ENCODE results near the gene PTPRD.

The PTPRD gene

DNA sequence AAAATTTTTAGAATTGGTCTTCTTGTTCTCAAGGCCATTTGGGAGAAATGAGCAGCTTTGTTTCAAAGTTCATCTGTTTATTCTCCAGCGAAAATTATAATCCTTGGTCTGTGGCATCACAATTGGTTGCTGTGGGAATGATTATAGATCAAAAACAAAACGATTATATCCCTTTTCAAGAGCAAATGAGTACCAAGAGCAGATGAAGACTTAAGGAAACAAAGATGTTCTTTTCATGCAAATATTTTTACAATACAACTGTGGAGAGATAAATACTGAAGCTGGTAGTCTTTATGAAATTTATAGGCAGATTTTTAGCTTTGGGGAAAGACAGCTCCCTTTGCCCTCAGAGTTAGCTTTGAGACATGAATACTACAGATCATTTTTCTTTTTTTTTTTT, 2192.4 kb downstream of the PTPRD start:
- no peak for ATAC-seq
- Mint-ChIP-seq H3K36me3 (no peaks in the 10 kb centered on the region), H3K27me3 (no peaks in the 10 kb centered on the region), H3K27ac (no peak overlapping the region), H3K9me3 (no peaks in the 10 kb centered on the region), H3K4me1 (no peaks in the 10 kb centered on the region), H3K4me3 (no peak overlapping the region)

DNA sequence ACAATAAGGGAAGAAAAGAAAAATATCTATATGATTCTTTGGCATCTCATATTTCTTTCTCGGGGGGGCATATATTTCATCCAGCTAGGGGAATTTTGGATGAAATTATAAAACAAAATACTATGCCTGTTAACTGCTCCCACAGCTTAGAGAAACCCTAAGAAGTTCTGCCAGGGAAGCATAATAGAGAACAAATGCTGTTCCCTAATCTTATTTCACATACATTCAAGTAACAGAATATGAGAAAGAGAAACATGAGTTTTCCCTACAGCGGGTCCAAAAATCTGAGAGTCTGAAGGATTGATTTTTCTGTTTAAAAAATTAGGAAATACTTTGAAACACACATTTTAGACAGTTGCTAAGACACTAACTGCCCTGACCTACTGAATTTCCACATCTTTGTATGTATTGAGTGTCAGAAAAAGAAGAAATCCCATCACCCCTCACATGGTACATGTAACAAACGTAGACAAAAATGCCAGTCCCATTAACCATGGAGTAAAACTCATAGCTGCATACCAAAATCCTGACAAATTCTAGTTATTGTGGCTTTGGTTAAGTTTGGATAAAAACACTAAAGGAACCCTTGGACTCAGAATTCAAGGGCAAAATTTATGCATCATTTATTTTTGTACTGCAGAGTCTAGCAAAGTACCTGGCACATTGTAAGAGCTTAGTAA, 2193.1 kb downstream of the PTPRD start:
- Mint-ChIP-seq H3K36me3 (no peaks in the 10 kb centered on the region), H3K9me3 (no peaks in the 10 kb centered on the region), H3K27me3 (no peaks in the 10 kb centered on the region), H3K27ac (no peak overlapping the region), H3K4me1 (no peaks in the 10 kb centered on the region), H3K4me3 (no peak overlapping the region)
- ATAC-seq, result no peak

DNA sequence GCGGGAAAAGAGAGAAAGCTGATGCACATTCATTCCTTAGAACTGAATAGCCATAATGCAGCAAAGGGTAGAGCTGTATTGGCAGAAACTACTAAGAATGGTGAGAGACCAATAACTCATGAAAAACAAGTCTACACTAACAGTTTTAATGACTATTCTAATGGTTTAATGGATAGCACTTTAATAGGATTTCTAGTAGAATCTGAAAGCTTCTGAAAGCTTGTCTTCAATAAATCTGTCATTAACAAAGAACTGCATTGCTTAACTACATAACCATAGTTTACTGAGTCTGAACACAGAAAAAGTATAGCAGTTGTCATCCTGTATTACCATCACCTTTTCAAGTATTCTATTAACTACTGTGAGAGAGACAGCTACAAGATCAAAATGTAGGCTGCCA, 2195.5 kb downstream of the PTPRD start:
- Mint-ChIP-seq H3K27ac (no peak overlapping the region), H3K27me3 (no peaks in the 10 kb centered on the region), H3K4me1 (no peaks in the 10 kb centered on the region), H3K36me3 (no peaks in the 10 kb centered on the region), H3K9me3 (no peaks in the 10 kb centered on the region), H3K4me3 (no peak overlapping the region)
- ATAC-seq, result no peak

DNA sequence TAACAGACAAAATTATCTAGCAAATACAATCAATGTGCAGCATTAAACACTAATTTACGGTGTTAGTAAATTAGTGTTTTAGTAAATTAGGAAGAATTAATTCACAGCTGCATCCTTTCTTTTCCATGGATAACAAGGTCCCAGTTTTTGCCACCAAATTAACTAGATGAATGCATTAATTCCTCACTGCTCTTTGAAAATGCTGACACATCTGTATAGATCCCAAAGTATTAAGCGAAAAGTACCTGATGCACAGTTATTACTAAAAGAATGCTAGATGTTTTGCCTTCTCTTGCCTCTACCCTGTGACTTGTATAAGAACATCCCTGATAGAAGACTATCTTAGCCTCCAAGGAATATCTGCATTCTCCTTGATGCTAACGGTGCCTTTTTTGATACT, 2200.5 kb downstream of the PTPRD start:
- Mint-ChIP-seq H3K27ac (no peak overlapping the region), H3K4me1 (no peaks in the 10 kb centered on the region), H3K36me3 (no peaks in the 10 kb centered on the region), H3K4me3 (no peak overlapping the region), H3K27me3 (no peaks in the 10 kb centered on the region), H3K9me3 (no peaks in the 10 kb centered on the region)
- ATAC-seq, result no peak

DNA sequence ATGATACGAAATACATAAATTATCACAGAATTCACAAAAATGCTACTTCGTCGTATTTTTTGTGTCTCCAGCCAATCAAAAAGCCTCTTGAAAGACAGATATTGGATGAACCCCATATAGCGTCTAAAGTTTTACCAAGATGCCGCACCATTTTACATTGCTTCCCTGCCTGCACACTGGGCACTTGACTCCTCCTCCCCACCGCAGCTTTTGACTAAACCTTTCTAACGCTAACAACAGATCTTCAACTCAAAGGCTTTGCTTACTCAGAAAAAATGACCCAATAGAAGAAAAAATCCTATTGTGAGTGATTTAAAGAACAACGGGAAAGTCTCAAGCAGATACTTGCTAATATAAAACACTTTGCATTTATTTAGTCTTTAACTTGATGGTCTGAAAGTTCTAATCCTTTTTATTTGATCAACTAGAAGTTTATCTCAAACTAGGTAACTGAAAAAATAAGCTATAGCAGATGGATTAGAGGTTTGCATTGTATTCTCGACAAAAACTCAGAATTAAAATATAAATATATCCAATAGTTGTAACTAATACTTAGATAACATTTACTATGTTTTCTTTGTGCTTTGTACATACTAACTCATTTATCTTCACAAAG, 2204.1 kb downstream of the PTPRD start:
- no peak for ATAC-seq
- no peak overlapping the region for H3K27ac Mint-ChIP-seq
- no peak overlapping the region for H3K4me3 Mint-ChIP-seq
- no peaks in the 10 kb centered on the region for H3K36me3 Mint-ChIP-seq
- H3K4me1 Mint-ChIP-seq, result no peaks in the 10 kb centered on the region
- no peaks in the 10 kb centered on the region for H3K9me3 Mint-ChIP-seq
- H3K27me3 Mint-ChIP-seq, result no peaks in the 10 kb centered on the region

DNA sequence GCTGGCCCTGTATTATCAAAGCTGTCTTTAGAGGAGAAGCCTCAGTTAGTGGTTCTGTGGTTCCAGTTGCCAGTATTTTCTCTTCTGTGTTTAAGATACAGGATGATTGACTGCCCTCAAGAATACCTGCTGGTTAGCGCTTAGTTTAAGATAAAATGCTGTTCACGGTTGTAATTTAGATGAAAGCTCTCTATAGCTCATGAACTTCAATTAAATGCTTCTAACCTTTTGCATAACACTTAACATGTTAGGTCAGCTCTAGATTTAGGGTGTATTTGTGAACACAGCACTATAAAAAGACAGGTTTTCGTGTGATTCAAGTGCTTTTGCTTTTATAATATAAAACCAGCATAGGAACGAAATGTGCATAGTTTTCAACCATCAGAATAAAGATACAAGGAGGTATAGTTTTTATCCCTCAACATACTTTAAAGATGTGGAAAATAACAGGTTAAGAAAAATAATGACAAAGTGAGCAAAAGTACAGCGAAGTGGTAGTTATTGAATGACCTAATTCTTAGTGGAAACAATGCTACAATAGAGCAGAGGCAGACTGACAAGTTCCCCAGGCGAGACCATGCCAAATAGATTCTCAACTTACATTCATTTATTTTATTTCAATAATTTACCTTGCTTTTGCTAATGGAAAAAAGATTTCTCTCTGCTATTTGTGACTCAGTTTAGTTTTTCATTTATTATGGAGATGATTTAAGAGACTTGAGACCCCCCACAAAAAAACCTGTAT, 2210.7 kb downstream of the PTPRD start:
- Mint-ChIP-seq H3K4me1 (no peaks in the 10 kb centered on the region), H3K27me3 (no peaks in the 10 kb centered on the region), H3K36me3 (no peaks in the 10 kb centered on the region), H3K9me3 (no peaks in the 10 kb centered on the region), H3K27ac (no peak overlapping the region), H3K4me3 (no peak overlapping the region)
- ATAC-seq, result no peak

DNA sequence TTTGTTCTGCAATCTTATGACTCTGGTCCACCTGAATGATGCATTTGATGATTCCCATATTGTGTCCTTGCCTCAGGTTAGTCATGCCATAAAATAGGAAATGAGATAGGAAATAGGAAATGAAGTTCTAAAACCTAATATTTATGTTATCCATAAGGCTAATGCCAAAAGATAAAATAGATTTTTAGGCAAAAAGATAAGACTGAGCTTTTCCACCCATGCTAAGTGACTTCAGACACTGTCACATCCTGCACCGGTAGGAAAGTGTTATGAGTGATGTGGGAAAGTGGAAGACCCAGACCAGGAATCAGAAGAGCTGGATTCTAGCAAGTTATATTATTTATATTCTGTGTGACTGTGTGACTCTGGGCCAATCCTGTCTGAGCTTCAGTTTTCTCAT, 2212.4 kb downstream of the PTPRD start:
- Mint-ChIP-seq H3K27me3 (no peaks in the 10 kb centered on the region), H3K4me1 (no peaks in the 10 kb centered on the region), H3K4me3 (no peak overlapping the region), H3K27ac (no peak overlapping the region), H3K36me3 (no peaks in the 10 kb centered on the region), H3K9me3 (no peaks in the 10 kb centered on the region)
- ATAC-seq, result no peak

DNA sequence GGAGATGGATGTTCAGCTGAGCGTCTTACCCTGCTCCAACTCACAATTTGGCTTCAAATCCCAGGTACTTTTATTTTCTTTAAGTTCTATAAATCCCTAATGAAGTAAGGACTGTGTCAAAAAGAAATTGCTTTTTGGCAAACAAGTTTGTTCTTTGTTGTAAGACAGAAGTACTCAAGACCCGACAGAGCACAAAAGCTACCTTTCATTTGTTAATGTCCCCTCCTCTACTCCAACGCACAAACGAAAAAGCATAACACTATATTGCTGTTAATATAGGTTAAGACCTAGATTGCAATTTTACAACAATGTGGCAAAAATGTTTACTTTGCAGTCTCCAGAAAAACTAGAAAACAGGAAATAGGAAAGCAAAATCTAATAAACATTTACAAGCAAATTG, 2217.8 kb downstream of the PTPRD start:
- no peaks in the 10 kb centered on the region for H3K4me1 Mint-ChIP-seq
- no peak for ATAC-seq
- H3K4me3 Mint-ChIP-seq, result no peak overlapping the region
- H3K36me3 Mint-ChIP-seq, result no peaks in the 10 kb centered on the region
- H3K27me3 Mint-ChIP-seq, result no peaks in the 10 kb centered on the region
- no peaks in the 10 kb centered on the region for H3K9me3 Mint-ChIP-seq
- H3K27ac Mint-ChIP-seq, result no peak overlapping the region

DNA sequence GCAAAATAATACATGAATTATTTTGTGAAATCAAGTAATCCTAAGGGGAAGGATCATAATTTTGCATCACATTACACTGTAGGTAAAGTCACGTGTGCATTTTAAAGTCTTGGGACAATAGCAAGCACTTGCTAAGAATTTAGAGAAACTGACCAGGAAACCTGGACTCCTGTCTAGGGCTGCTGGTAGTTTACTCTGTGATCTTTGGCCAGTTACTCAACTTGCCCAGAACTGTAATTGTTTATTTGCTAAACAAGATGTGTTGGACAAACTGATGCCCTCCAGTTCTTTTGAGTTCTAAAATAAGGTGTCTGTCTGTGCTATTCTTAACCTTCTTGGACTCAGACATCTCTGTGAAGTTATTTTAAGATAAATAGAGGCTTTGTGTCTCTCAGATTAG, 2218.5 kb downstream of the PTPRD start:
- H3K9me3 Mint-ChIP-seq, result no peaks in the 10 kb centered on the region
- no peak overlapping the region for H3K27ac Mint-ChIP-seq
- H3K36me3 Mint-ChIP-seq, result no peaks in the 10 kb centered on the region
- ATAC-seq, result no peak
- no peaks in the 10 kb centered on the region for H3K4me1 Mint-ChIP-seq
- H3K4me3 Mint-ChIP-seq, result no peak overlapping the region
- no peaks in the 10 kb centered on the region for H3K27me3 Mint-ChIP-seq

DNA sequence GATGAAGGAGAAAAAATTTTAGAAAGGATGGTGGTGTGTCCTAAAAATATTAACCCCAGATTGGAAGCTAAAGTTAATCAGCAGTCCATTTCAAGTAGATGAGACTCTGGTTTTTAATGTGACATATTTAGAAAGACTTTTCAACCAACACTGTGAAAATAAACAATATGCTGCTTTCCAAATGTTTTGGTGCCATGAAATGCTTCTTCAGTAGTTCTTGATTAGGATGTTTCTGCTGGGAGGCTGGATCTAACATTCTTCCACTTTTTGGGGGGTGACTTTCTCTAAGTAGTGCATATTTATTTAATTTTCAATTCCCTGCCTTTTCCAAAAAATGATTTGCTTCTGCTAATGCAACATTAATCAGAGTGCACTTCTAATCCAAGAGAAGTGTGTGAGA, 2219.9 kb downstream of the PTPRD start:
- no peak overlapping the region for H3K4me3 Mint-ChIP-seq
- ATAC-seq, result no peak
- H3K27ac Mint-ChIP-seq, result no peak overlapping the region
- no peaks in the 10 kb centered on the region for H3K27me3 Mint-ChIP-seq
- no peaks in the 10 kb centered on the region for H3K36me3 Mint-ChIP-seq
- no peaks in the 10 kb centered on the region for H3K4me1 Mint-ChIP-seq
- no peaks in the 10 kb centered on the region for H3K9me3 Mint-ChIP-seq

DNA sequence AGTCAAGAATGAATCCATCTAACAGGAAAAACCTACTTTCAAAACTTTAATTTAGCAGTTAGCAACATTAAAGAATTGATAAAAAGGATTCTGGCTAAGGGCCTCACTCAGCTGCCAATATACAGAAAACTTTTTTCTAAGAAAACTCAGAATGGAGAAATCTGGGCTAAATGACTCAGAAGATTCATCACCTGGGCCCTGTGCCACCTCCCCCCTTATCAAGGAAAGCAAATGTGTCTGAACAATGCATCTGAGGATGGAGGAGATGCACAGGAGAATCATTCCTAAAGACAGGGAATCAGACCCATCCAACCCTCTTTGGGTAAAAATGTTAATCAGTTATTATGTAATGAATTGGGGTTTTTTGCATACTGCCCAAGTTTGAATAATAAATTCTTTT, 2221.2 kb downstream of the PTPRD start:
- Mint-ChIP-seq H3K36me3 (no peaks in the 10 kb centered on the region), H3K4me3 (no peak overlapping the region), H3K27ac (no peak overlapping the region), H3K4me1 (no peaks in the 10 kb centered on the region), H3K9me3 (no peaks in the 10 kb centered on the region), H3K27me3 (no peaks in the 10 kb centered on the region)
- no peak for ATAC-seq

DNA sequence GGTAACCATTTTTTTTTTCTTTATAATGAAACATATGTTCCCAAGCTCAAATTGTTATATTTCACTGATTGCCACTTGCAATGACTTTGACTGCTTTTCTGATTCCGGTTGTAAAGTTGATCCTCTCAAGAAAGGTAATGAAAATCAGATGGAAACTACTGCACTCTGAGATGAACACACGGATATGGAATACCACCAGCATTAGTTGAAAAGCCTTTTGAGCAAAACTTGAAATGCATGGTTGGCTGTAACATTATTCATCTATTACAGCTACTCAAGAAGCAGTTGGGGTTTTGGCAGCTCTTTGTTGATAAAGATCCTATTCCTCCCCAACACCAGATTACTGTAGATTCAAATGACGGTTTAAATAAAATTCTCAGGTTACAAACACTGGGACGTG, 2221.7 kb downstream of the PTPRD start:
- no peak overlapping the region for H3K4me3 Mint-ChIP-seq
- H3K4me1 Mint-ChIP-seq, result no peaks in the 10 kb centered on the region
- no peaks in the 10 kb centered on the region for H3K27me3 Mint-ChIP-seq
- no peaks in the 10 kb centered on the region for H3K9me3 Mint-ChIP-seq
- no peak overlapping the region for H3K27ac Mint-ChIP-seq
- H3K36me3 Mint-ChIP-seq, result no peaks in the 10 kb centered on the region
- no peak for ATAC-seq

DNA sequence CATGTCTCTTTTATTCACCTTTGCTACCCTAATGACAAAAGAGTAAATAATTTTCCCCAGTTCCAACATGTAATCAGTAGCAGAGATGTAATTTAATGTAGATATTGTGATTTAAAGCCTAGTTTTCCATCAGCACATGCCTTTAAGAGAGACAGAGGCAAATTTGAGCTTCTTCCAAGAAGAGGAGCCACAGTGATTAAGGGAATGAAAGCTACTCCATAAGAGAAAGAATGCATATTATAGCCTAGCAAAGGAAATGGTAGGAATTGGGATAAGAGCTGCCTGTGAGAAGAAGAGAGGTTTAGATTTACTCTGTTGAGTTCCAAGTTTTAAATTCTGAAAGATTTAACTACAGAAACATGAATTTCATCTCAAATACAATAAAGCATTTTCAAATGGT, 2222.2 kb downstream of the PTPRD start:
- no peaks in the 10 kb centered on the region for H3K36me3 Mint-ChIP-seq
- ATAC-seq, result no peak

DNA sequence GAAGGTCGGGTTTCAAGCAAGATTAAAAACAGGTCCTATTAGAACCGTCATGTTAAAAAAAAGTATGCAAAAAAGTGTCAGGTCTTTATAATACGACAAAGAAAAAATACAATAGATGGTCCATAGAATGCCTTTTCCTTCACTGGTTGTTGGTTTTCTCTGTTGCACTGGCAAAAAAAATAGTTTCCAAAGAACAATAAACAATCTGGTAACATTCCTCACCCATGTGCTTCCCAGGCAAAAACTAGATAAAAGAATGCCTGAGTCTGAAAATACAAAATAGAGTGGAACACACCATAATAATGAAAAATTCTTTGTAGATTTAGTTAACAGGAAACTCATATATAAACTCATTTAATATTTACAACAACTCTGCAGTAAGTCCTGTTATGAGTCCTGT, 2223.3 kb downstream of the PTPRD start:
- H3K4me3 Mint-ChIP-seq, result no peak overlapping the region
- no peak for ATAC-seq
- H3K9me3 Mint-ChIP-seq, result no peaks in the 10 kb centered on the region
- H3K27me3 Mint-ChIP-seq, result no peaks in the 10 kb centered on the region
- H3K27ac Mint-ChIP-seq, result no peak overlapping the region
- H3K4me1 Mint-ChIP-seq, result no peaks in the 10 kb centered on the region
- no peaks in the 10 kb centered on the region for H3K36me3 Mint-ChIP-seq

More for the DNA sequence above, 2222.2 kb downstream of the PTPRD start:
- Mint-ChIP-seq H3K27me3 (no peaks in the 10 kb centered on the region), H3K27ac (no peak overlapping the region), H3K9me3 (no peaks in the 10 kb centered on the region), H3K4me1 (no peaks in the 10 kb centered on the region), H3K4me3 (no peak overlapping the region)

DNA sequence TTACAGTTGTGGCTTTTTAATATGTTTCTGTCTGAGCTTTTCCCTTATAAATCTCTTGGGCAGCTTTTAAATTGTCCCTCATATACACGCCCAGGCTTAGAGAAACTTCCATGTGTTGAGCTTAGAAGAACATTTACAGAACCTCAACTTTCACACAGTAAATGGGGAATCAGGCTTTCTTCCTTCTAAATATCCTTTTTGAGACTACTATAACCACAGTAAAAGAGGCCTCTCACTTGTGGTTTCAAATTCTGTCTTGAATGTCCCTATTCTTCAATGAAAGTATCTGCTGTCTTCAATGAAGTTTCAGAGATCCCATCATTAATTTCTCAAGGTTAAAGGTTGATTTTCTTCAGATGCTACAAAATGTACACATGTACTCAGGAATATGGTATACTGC, 2224.7 kb downstream of the PTPRD start:
- no peak for ATAC-seq
- no peak overlapping the region for H3K27ac Mint-ChIP-seq

DNA sequence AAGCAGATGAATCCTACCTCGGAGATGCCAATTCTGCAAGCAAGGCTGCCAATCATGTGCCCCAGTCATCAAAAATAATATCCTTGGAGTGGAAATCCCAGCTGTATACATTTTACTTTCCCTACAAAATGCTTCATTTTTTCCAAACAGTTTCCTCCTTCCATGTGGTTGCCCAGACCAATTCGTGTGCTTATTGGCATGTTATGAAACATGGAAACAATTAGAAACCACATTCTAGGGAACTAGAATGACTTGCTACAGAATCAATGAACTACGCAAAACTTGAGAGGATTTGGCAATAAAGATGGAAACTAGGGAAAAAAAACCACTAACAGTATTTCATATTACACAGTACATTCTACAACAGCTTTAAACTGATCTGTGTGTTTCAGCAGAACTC, 2228.7 kb downstream of the PTPRD start:
- no peaks in the 10 kb centered on the region for H3K36me3 Mint-ChIP-seq
- no peaks in the 10 kb centered on the region for H3K9me3 Mint-ChIP-seq
- H3K27ac Mint-ChIP-seq, result no peak overlapping the region
- no peaks in the 10 kb centered on the region for H3K4me1 Mint-ChIP-seq
- no peak for ATAC-seq
- H3K27me3 Mint-ChIP-seq, result no peaks in the 10 kb centered on the region
- H3K4me3 Mint-ChIP-seq, result no peak overlapping the region

More for the DNA sequence above, 2224.7 kb downstream of the PTPRD start:
- no peaks in the 10 kb centered on the region for H3K9me3 Mint-ChIP-seq
- H3K36me3 Mint-ChIP-seq, result no peaks in the 10 kb centered on the region
- H3K4me1 Mint-ChIP-seq, result no peaks in the 10 kb centered on the region
- no peaks in the 10 kb centered on the region for H3K27me3 Mint-ChIP-seq
- no peak overlapping the region for H3K4me3 Mint-ChIP-seq
